Measurements from ENCODE around the gene CKMT1B.
"Not testable (repeated sequence)": the region's sequence is repeated elsewhere in the genome, so short reads cannot be mapped to it uniquely, and the experiment has no call there.

The CKMT1B gene

GRCh38 chr15:43593328-43594190, at the start of gene CKMT1B:
CKMT1B (plus strand) TSS chr15:43594027; CDS start chr15:43594219, 192 bp downstream.
- H3K9me3 ChIP-seq (ENCODE audit: control insufficient read depth, insufficient read depth, low read depth, low read length); H3K4me3 ChIP-seq (ENCODE audit: low read depth, low read length); H3K4me1 ChIP-seq (ENCODE audit: control insufficient read depth, insufficient read depth, low read length); H3K9ac ChIP-seq (ENCODE audit: low read length); H3K27me3 ChIP-seq (ENCODE audit: control insufficient read depth, insufficient read depth, low read length); H3K36me3 ChIP-seq (ENCODE audit: control insufficient read depth, insufficient read depth, low read length); H3K27ac ChIP-seq (ENCODE audit: low read depth, low read length): not testable (repeated sequence)

GRCh38 chr15:43544266-43544665, 49.6 kb upstream of the CKMT1B start:
- no peak overlapping the region for H3K4me3 ChIP-seq (ENCODE audit: low read depth, low read length)
- H3K27me3 ChIP-seq (ENCODE audit: control insufficient read depth, insufficient read depth, low read length): no peaks in the 10 kb centered on the region
- no peaks in the 10 kb centered on the region for H3K9me3 ChIP-seq (ENCODE audit: control insufficient read depth, insufficient read depth, low read depth, low read length)
- H3K4me1 ChIP-seq (ENCODE audit: control insufficient read depth, insufficient read depth, low read length): no peaks in the 10 kb centered on the region
- no peak overlapping the region for H3K27ac ChIP-seq (ENCODE audit: low read depth, low read length)
- no peaks in the 10 kb centered on the region for H3K36me3 ChIP-seq (ENCODE audit: control insufficient read depth, insufficient read depth, low read length)
- H3K9ac ChIP-seq (ENCODE audit: low read length): no peak overlapping the region

- H3K4me1 ChIP-seq (ENCODE audit: control insufficient read depth, insufficient read depth, low read length): no peaks in the 10 kb centered on the region
- H3K27me3 ChIP-seq (ENCODE audit: control insufficient read depth, insufficient read depth, low read length): no peaks in the 10 kb centered on the region
- no peaks in the 10 kb centered on the region for H3K36me3 ChIP-seq (ENCODE audit: control insufficient read depth, insufficient read depth, low read length)
- H3K9ac ChIP-seq (ENCODE audit: low read length): no peak overlapping the region
- no peak overlapping the region for H3K4me3 ChIP-seq (ENCODE audit: low read depth, low read length)
- no peak overlapping the region for H3K27ac ChIP-seq (ENCODE audit: low read depth, low read length)
- no peaks in the 10 kb centered on the region for H3K9me3 ChIP-seq (ENCODE audit: control insufficient read depth, insufficient read depth, low read depth, low read length)
Measured at GRCh38 chr15:43545426-43545825, 48.4 kb upstream of the CKMT1B start.

GRCh38 chr15:43547539-43547938, 46.3 kb upstream of the CKMT1B start:
- Histone ChIP-seq H3K27ac (ENCODE audit: low read depth, low read length) (no peak overlapping the region), H3K4me3 (ENCODE audit: low read depth, low read length) (no peak overlapping the region), H3K36me3 (ENCODE audit: control insufficient read depth, insufficient read depth, low read length) (no peaks in the 10 kb centered on the region), H3K27me3 (ENCODE audit: control insufficient read depth, insufficient read depth, low read length) (no peaks in the 10 kb centered on the region), H3K4me1 (ENCODE audit: control insufficient read depth, insufficient read depth, low read length) (no peaks in the 10 kb centered on the region), H3K9me3 (ENCODE audit: control insufficient read depth, insufficient read depth, low read depth, low read length) (no peaks in the 10 kb centered on the region), H3K9ac (ENCODE audit: low read length) (no peak overlapping the region)

GRCh38 chr15:43550527-43551363, 43.1 kb upstream of the CKMT1B start:
- Histone ChIP-seq H3K4me1 (ENCODE audit: control insufficient read depth, insufficient read depth, low read length) (no peaks in the 10 kb centered on the region), H3K4me3 (ENCODE audit: low read depth, low read length) (no peak overlapping the region), H3K9ac (ENCODE audit: low read length) (no peak overlapping the region), H3K36me3 (ENCODE audit: control insufficient read depth, insufficient read depth, low read length) (no peaks in the 10 kb centered on the region), H3K27me3 (ENCODE audit: control insufficient read depth, insufficient read depth, low read length) (no peaks in the 10 kb centered on the region), H3K9me3 (ENCODE audit: control insufficient read depth, insufficient read depth, low read depth, low read length) (no peaks in the 10 kb centered on the region), H3K27ac (ENCODE audit: low read depth, low read length) (no peak overlapping the region)

- H3K27me3 ChIP-seq (ENCODE audit: control insufficient read depth, insufficient read depth, low read length): no peaks in the 10 kb centered on the region
- no peak overlapping the region for H3K4me3 ChIP-seq (ENCODE audit: low read depth, low read length)
- H3K27ac ChIP-seq (ENCODE audit: low read depth, low read length): no peak overlapping the region
- H3K9me3 ChIP-seq (ENCODE audit: control insufficient read depth, insufficient read depth, low read depth, low read length): no peaks in the 10 kb centered on the region
- H3K4me1 ChIP-seq (ENCODE audit: control insufficient read depth, insufficient read depth, low read length): no peaks in the 10 kb centered on the region
- H3K9ac ChIP-seq (ENCODE audit: low read length): no peak overlapping the region
- no peaks in the 10 kb centered on the region for H3K36me3 ChIP-seq (ENCODE audit: control insufficient read depth, insufficient read depth, low read length)
Measured at GRCh38 chr15:43552256-43552655, 41.6 kb upstream of the CKMT1B start.

GRCh38 chr15:43552986-43553385, 40.8 kb upstream of the CKMT1B start:
- no peaks in the 10 kb centered on the region for H3K27me3 ChIP-seq (ENCODE audit: control insufficient read depth, insufficient read depth, low read length)
- no peaks in the 10 kb centered on the region for H3K36me3 ChIP-seq (ENCODE audit: control insufficient read depth, insufficient read depth, low read length)
- no peaks in the 10 kb centered on the region for H3K4me1 ChIP-seq (ENCODE audit: control insufficient read depth, insufficient read depth, low read length)
- H3K9ac ChIP-seq (ENCODE audit: low read length): no peak overlapping the region
- H3K9me3 ChIP-seq (ENCODE audit: control insufficient read depth, insufficient read depth, low read depth, low read length): no peaks in the 10 kb centered on the region
- no peak overlapping the region for H3K4me3 ChIP-seq (ENCODE audit: low read depth, low read length)
- no peak overlapping the region for H3K27ac ChIP-seq (ENCODE audit: low read depth, low read length)

- H3K4me1 ChIP-seq (ENCODE audit: control insufficient read depth, insufficient read depth, low read length); H3K9ac ChIP-seq (ENCODE audit: low read length); H3K27ac ChIP-seq (ENCODE audit: low read depth, low read length): not testable (repeated sequence)
Measured at GRCh38 chr15:43562753-43563152, 31.1 kb upstream of the CKMT1B start.

GRCh38 chr15:43563793-43564192, 30.0 kb upstream of the CKMT1B start:
- not testable (repeated sequence) for H3K4me1 ChIP-seq (ENCODE audit: control insufficient read depth, insufficient read depth, low read length); H3K4me3 ChIP-seq (ENCODE audit: low read depth, low read length); H3K9me3 ChIP-seq (ENCODE audit: control insufficient read depth, insufficient read depth, low read depth, low read length); H3K27ac ChIP-seq (ENCODE audit: low read depth, low read length); H3K36me3 ChIP-seq (ENCODE audit: control insufficient read depth, insufficient read depth, low read length); H3K9ac ChIP-seq (ENCODE audit: low read length); H3K27me3 ChIP-seq (ENCODE audit: control insufficient read depth, insufficient read depth, low read length)

More at GRCh38 chr15:43562753-43563152, 31.1 kb upstream of the CKMT1B start:
- H3K27me3 ChIP-seq (ENCODE audit: control insufficient read depth, insufficient read depth, low read length); H3K36me3 ChIP-seq (ENCODE audit: control insufficient read depth, insufficient read depth, low read length); H3K9me3 ChIP-seq (ENCODE audit: control insufficient read depth, insufficient read depth, low read depth, low read length); H3K4me3 ChIP-seq (ENCODE audit: low read depth, low read length): not testable (repeated sequence)

GRCh38 chr15:43566615-43567014, 27.2 kb upstream of the CKMT1B start:
- not testable (repeated sequence) for H3K9me3 ChIP-seq (ENCODE audit: control insufficient read depth, insufficient read depth, low read depth, low read length); H3K27me3 ChIP-seq (ENCODE audit: control insufficient read depth, insufficient read depth, low read length); H3K27ac ChIP-seq (ENCODE audit: low read depth, low read length); H3K36me3 ChIP-seq (ENCODE audit: control insufficient read depth, insufficient read depth, low read length); H3K9ac ChIP-seq (ENCODE audit: low read length); H3K4me3 ChIP-seq (ENCODE audit: low read depth, low read length); H3K4me1 ChIP-seq (ENCODE audit: control insufficient read depth, insufficient read depth, low read length)

- H3K36me3 ChIP-seq (ENCODE audit: control insufficient read depth, insufficient read depth, low read length); H3K4me3 ChIP-seq (ENCODE audit: low read depth, low read length); H3K9ac ChIP-seq (ENCODE audit: low read length); H3K9me3 ChIP-seq (ENCODE audit: control insufficient read depth, insufficient read depth, low read depth, low read length); H3K4me1 ChIP-seq (ENCODE audit: control insufficient read depth, insufficient read depth, low read length); H3K27ac ChIP-seq (ENCODE audit: low read depth, low read length); H3K27me3 ChIP-seq (ENCODE audit: control insufficient read depth, insufficient read depth, low read length): not testable (repeated sequence)
Measured at GRCh38 chr15:43574607-43575006, 19.2 kb upstream of the CKMT1B start.
